ENCODE measurements around the gene ADK. TPM values are rescaled to one million over a fixed set of nuclear protein-coding genes. Genes with fewer than 3 reads are reported as not detected.

ADK gene
- total and polyA plus RNA-seq, 2 of the 4 experiments (the other 2 are of a cell fraction), result 30.6 to 40.9 TPM

DNA sequence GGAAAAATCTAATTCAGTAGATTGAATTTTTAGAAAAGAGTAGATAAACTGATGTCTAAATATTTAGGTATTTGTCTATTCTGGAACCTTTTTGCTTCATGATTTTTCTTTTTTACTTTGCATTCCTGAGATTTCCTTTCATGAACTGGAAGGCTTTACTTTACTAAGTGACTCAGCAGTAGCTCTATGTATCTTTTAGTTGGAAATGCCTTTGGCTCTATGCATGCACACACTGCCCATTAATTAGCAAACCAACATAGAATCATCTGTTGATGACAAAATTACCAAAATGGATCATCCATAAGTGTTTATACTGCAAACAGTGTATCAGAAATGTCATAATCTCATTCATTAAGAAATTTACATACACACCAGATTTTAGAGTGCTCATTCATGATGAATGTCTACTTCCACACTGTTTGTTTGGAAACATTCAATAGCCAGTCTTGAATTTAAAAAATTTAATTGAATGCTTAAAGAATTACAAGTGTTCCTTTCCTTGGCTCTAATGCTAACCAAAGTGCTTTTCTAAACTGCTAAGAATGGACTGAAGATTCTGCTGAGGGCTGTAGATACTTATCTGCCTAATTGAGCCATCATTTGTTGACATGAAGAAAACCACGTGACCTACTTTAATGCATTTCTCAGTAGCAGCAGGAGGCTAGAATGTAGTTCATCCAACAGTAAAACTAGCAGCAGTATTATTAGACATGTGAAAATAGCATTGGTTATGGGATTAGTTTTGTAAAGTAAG lies 282.0 kb downstream of the ADK start:
- Histone ChIP-seq H3K27ac (ENCODE audit: insufficient read depth, low read length) (peak overlapping the region; percentile 59; the same call in 1 of the 2 replicates), H3K18ac (ENCODE audit: low read depth, low read length) (no peak overlapping the region), H3K4me1 (ENCODE audit: control insufficient read depth, insufficient read depth, low read length) (no peaks in the 10 kb centered on the region; the same call in 1 of the 2 replicates), H3K14ac (replicated peaks; ENCODE audit: low read depth, low read length) (no peak overlapping the region), H4K8ac (ENCODE audit: low read depth in 2 of 2, low read length in 2 of 2) (no peak overlapping the region; a peak in 1 of 4 replicates), H4K5ac (ENCODE audit: low read depth, low read length) (no peak overlapping the region), H3K4me2 (ENCODE audit: low read depth, low read length) (peak overlapping the region; percentile 9), H2AFZ (replicated peaks; ENCODE audit: low read length, poor library complexity) (no peak overlapping the region), H3K56ac (ENCODE audit: extremely low read depth, insufficient read depth, low read length) (no peak overlapping the region), H3K23ac (ENCODE audit: low read depth, low read length) (no peak overlapping the region; the same call in 1 of the 2 replicates), H2BK5ac (ENCODE audit: low read depth, low read length, poor library complexity, severe bottlenecking) (peak overlapping the region; percentile 94), H3K4me3 (ENCODE audit: insufficient read depth, low read depth, low read length) (no peak overlapping the region), H3K9me3 (ENCODE audit: control insufficient read depth, insufficient read depth, low read length) (no peaks in the 10 kb centered on the region), H2AK5ac (ENCODE audit: low read depth, low read length) (no peak overlapping the region), H4K20me1 (ENCODE audit: insufficient read depth, low read length) (peaks cover 4% of the 10 kb centered on the region; the same call in 1 of the 2 replicates), H3K4ac (ENCODE audit: low read depth, low read length) (0 out of 2 replicates have a peak overlapping the region, but pooled peaks have one; percentile 1), H3K27me3 (ENCODE audit: control insufficient read depth, insufficient read depth, low read length) (no peaks in the 10 kb centered on the region), H2BK20ac (ENCODE audit: low read depth, low read length) (no peak overlapping the region), H2AK9ac (replicated peaks; ENCODE audit: low read depth, low read length, poor library complexity) (no peak overlapping the region), H2BK15ac (ENCODE audit: low read depth, low read length) (no peak overlapping the region), H3K79me1 (ENCODE audit: low read depth in 1 of 2, low read length in 2 of 2) (peaks cover 0 to 6% of the 10 kb centered on the region in 2 experiments; a peak in 2 of 4 replicates), H3K36me3 (ENCODE audit: control insufficient read depth, insufficient read depth, low read length) (no peaks in the 10 kb centered on the region), H3K9me1 (ENCODE audit: insufficient read depth, low read length) (peaks cover 4% of the 10 kb centered on the region; the same call in 1 of the 2 replicates), H3K9ac (ENCODE audit: low read depth, low read length) (no peak overlapping the region), H4K91ac (ENCODE audit: insufficient read depth, low read depth, low read length) (no peak overlapping the region), H2BK120ac (ENCODE audit: low read depth, low read length) (no peak overlapping the region)
- ChIA-PET POLR2A (ENCODE audit: unreplicated experiment) (no interaction called here), CTCF (interaction anchor here (1.2 kb wide), 1 partner anchor 13 kb away, joined by 3 read pairs; no protein-coding TSS in a partner anchor)
- intact Hi-C loops (cut with micrococcal nuclease) (loop anchor here (5.0 kb wide), 2 partner anchors 109 to 141 kb away; no protein-coding TSS in a partner anchor), in situ Hi-C loops (cut with MboI; ENCODE audit: low sequenced_read_pairs) (no loop called here), dilution Hi-C loops (cut with HindIII; ENCODE audit: low sequenced_read_pairs, unreplicated experiment) (no loop called here)
- TF ChIP-seq MAFK (IDR thresholded peaks at IDR 0.05; ENCODE audit: low read depth, low read length) (peak; percentile 32; the same call in 1 of the 2 replicates), CTCF (conservative IDR thresholded peaks at IDR 0.05; ENCODE audit: low read depth, low read length) (no peak), FOS (IDR thresholded peaks at IDR 0.05; ENCODE audit: low read depth, low read length) (no peak), RAD21 (IDR thresholded peaks at IDR 0.05; ENCODE audit: low read length) (0 out of 2 replicates have a peak, but pooled peaks have one; percentile 3), CHD1 (IDR thresholded peaks at IDR 0.05; ENCODE audit: low read depth, low read length) (no peak), MXI1 (IDR thresholded peaks at IDR 0.05; ENCODE audit: borderline replicate concordance, low read depth, low read length) (no peak), NFE2L2 (IDR thresholded peaks at IDR 0.05; ENCODE audit: low read depth, low read length) (peak; percentile 82)
- TF ChIP-seq, protein P1, sequence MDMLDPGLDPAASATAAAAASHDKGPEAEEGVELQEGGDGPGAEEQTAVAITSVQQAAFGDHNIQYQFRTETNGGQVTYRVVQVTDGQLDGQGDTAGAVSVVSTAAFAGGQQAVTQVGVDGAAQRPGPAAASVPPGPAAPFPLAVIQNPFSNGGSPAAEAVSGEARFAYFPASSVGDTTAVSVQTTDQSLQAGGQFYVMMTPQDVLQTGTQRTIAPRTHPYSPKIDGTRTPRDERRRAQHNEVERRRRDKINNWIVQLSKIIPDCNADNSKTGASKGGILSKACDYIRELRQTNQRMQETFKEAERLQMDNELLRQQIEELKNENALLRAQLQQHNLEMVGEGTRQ (IDR thresholded peaks at IDR 0.05; ENCODE audit: low read depth, low read length), result peak; percentile 75
- no CpG with 5 or more reads among the region's 1 CpG for WGBS, 2 experiments (ENCODE audit: extremely low coverage in 2 of 2, insufficient read length in 1 of 2)
- ATAC-seq (ENCODE audit: low read depth) (peak; percentile 88), DNase-seq (peak; percentile 70)
- no TSS peak for BruUV-seq (replicated peaks)

Data from IMR-90 (cell line).